Upper lobe of right lung (tissue), 1 donor: ENCODE data around the gene C1orf53. TPM values are rescaled to one million over a fixed set of nuclear protein-coding genes. Genes with fewer than 3 reads are reported as not detected.

Source experiments
- ATAC-seq: fragments of 200-7000 bp; cut with Tn5 transposase; one replicate; pipeline ENCODE4 v1.9.1; 2020; ENCODE audit warnings: mild to moderate bottlenecking, moderate library complexity
- DNase-seq: peaks from one replicate; pipeline ENCODE4 v3.0.0-alpha.2; 2020
- H3K27ac ChIP-seq: fragments of 200-600 bp; one replicate; pipeline ENCODE4 v1.8.0; 2022
- H3K27me3 ChIP-seq: fragments of 200-600 bp; one replicate; pipeline ENCODE4 v1.8.0; 2022; ENCODE audit warnings: mild to moderate bottlenecking
- H3K36me3 ChIP-seq: fragments of 200-600 bp; one replicate; pipeline ENCODE4 v1.8.0; 2022
- H3K4me1 ChIP-seq: fragments of 200-600 bp; one replicate; pipeline ENCODE4 v1.8.0; 2022
- H3K4me3 ChIP-seq: fragments of 200-600 bp; one replicate; pipeline ENCODE4 v1.8.0; 2022; ENCODE audit warnings: mild to moderate bottlenecking
- H3K9me3 ChIP-seq: fragments of 200-600 bp; one replicate; pipeline ENCODE4 v1.8.0; 2022
- intact Hi-C: fragments of 100-400 bp; cut with DNase I; formaldehyde crosslinking; loops from one replicate; pipeline ENCODE4 v1.11.0; 2022
- total RNA-seq: library from RNA; stranded (reverse); fragmentation: NEBNext Ultra II Directional; extraction: Animal tissue kit (Norgen Biotek cat#: 25700); gene quantifications from one replicate; pipeline ENCODE4 v1.2.1, GENCODE V29; 2021
- TF ChIP-seq, protein P1 (sequence below): fragments of 200-600 bp; IDR thresholded peaks from one replicate; pipeline ENCODE4 v1.8.0; 2022; ENCODE audit warnings: antibody characterized with exemption
- donor health status: DM: no; HTN: yes; CAD: no; lungs with severe emphysema.

Gene C1orf53
- total RNA-seq, 1 donor from 2014 or later: 4.0 TPM

DNA sequence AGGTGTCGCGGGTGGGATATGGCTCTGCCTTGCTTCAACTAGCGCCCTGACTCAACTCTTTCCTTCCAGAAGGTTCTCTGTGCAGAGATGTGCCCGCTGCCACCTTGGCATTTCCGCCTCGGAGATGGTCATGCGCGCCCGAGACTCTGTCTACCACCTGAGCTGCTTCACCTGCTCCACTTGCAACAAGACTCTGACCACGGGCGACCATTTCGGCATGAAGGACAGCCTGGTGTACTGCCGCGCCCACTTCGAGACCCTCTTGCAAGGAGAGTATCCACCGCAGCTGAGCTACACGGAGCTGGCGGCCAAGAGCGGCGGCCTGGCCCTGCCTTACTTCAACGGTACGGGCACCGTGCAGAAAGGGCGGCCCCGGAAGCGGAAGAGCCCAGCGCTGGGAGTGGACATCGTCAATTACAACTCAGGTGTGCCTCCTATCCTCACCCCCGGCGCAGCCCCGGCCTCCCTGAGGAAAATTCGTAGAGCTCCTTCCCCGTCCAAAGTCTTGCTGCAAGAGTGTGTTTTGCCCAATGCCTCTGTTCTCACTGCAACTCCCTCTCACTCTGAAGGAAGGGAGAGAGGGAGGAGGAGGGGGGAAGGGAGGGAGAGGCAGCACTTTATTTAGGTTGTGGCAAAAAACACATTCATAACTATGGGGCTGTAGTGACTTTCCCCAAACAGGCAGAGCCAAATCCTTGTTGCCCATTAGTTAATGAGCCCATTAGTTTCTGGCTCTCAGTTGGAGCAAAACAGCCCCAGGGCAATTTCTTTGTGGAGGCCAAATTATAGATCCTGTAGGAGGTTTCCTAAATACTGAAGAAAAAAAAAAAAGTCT lies 19.0 kb downstream of the C1orf53 start:
- DNase-seq (no peak), ATAC-seq (peak; percentile 22)
- peaks cover 77% of the 10 kb centered on the region for H3K27me3 ChIP-seq

DNA sequence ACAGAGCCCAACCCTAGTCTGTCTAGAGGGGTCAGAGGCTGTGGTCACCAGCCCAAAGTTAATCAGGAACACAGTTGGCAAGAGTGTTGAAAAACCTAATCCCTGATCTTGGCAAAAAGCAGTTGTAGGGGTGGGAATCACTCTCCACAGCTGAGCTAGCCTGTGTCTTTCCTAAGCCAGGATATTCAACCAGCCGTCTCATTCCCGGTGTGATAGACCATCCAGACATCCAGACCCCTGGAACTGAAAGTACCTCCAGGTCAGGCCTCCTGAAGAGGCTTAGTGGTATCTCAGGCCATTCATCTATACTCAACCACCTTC lies 19.6 kb downstream of the C1orf53 start:
- intact Hi-C loops: no loop called here
- peaks cover 27% of the 10 kb centered on the region for H3K4me1 ChIP-seq
- no peaks in the 10 kb centered on the region for H3K36me3 ChIP-seq
- H3K9me3 ChIP-seq: no peaks in the 10 kb centered on the region
- DNase-seq: no peak
- no peak overlapping the region for H3K27ac ChIP-seq
- TF ChIP-seq, protein P1, sequence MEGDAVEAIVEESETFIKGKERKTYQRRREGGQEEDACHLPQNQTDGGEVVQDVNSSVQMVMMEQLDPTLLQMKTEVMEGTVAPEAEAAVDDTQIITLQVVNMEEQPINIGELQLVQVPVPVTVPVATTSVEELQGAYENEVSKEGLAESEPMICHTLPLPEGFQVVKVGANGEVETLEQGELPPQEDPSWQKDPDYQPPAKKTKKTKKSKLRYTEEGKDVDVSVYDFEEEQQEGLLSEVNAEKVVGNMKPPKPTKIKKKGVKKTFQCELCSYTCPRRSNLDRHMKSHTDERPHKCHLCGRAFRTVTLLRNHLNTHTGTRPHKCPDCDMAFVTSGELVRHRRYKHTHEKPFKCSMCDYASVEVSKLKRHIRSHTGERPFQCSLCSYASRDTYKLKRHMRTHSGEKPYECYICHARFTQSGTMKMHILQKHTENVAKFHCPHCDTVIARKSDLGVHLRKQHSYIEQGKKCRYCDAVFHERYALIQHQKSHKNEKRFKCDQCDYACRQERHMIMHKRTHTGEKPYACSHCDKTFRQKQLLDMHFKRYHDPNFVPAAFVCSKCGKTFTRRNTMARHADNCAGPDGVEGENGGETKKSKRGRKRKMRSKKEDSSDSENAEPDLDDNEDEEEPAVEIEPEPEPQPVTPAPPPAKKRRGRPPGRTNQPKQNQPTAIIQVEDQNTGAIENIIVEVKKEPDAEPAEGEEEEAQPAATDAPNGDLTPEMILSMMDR: no peak
- H3K27me3 ChIP-seq: peaks cover 76% of the 10 kb centered on the region
- ATAC-seq: no peak
- no peak overlapping the region for H3K4me3 ChIP-seq

More for the DNA sequence above, 19.0 kb downstream of the C1orf53 start:
- Histone ChIP-seq H3K36me3 (no peaks in the 10 kb centered on the region), H3K4me3 (no peak overlapping the region), H3K27ac (no peak overlapping the region), H3K9me3 (no peaks in the 10 kb centered on the region), H3K4me1 (peaks cover 32% of the 10 kb centered on the region)
- intact Hi-C loops: no loop called here
- TF ChIP-seq, protein P1: no peak

DNA sequence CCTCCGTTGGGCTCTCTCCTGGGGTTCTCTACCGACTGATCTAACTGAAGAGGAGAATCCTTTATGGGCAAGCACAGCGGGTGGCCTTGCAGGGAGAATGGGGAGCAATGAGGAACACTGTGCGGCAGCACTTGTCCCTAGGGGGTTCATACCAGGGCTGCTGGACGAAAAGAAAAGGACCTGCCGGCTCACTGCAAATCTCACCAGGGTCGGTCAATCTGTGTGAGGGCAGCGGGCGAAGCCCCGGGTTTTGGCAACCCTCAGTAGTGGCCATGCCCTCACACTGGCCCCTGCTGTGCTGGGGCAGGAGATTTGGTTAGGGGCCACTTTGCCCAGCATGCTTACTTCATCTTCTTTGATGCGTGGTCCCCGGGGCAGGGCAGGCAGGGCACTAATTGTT lies 20.6 kb downstream of the C1orf53 start:
- H3K9me3 ChIP-seq: no peaks in the 10 kb centered on the region
- intact Hi-C loops: no loop called here
- peaks cover 17% of the 10 kb centered on the region for H3K4me1 ChIP-seq
- DNase-seq (no peak), ATAC-seq (no peak)
- no peak overlapping the region for H3K27ac ChIP-seq
- H3K27me3 ChIP-seq: peaks cover 67% of the 10 kb centered on the region
- no peak overlapping the region for H3K4me3 ChIP-seq
- no peaks in the 10 kb centered on the region for H3K36me3 ChIP-seq
- TF ChIP-seq, protein P1: no peak

DNA sequence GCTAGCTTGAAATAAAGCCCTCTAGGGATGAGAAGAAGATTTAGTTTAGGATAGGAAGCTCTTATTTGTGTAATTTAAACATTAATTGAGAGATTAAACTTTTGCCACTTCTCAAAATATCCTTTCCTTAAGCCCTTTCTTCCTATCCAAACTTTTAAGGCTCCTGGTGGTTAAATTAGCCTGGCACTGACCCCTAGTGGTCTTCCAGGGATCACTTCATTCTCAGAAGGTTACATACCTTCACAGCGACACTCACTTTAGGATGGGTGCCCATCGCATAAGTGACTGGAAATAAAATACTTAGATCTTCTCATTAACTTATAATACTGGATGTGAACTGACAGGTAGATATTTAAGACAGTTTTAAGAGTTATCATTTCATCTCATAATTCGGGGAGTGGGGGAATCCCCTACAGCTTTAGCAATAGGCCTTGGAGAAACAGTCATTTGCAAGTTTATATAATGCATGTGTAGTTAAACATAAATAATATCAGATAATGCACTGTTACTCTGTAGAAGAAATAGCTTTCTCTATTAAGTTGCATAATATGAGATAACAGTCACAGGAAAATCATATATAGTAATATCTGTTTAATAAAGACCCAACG lies 22.2 kb downstream of the C1orf53 start:
- no peaks in the 10 kb centered on the region for H3K9me3 ChIP-seq
- H3K27ac ChIP-seq: no peak overlapping the region
- intact Hi-C loops: no loop called here
- no peak for DNase-seq
- H3K4me1 ChIP-seq: peaks cover 5% of the 10 kb centered on the region
- no peak overlapping the region for H3K4me3 ChIP-seq
- TF ChIP-seq, protein P1: peak; percentile 73
- ATAC-seq: peak; percentile 81
- H3K27me3 ChIP-seq: peaks cover 61% of the 10 kb centered on the region
- no peaks in the 10 kb centered on the region for H3K36me3 ChIP-seq

DNA sequence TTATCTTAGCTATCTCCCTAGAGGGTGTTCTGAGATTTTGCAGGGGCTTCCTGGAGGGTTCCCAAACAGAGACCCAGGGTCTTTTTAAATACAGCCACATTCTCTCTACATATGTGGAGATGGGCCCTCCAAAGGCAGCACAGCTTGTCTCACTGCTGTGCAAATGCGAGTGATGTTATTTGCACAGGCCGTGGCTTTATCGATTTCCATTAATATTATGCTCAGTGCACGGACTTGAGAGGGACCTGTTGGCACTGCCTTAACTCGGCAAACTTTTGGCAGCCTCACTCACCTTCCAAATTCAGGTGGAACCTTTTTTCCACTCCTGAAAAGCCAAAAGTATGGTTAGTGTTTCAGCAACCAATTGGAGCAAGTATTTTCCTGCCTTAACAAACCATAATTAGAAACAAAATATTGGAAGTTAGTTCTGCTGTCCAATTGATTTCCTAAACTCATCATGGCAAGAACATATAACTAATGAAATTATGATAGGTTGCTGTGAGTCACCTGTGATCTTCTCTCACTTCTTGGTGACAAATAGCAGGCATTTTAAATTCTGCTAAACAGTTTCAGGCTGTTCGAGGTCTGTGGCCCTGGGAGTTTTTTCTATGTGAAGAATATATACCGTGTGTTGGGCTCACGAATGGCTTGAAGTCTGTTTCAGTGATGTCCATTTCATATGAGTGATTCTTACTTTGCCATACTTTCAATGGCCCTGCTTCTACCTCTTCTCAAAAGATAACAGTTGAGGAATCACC lies 25.7 kb downstream of the C1orf53 start:
- no peaks in the 10 kb centered on the region for H3K4me1 ChIP-seq
- intact Hi-C loops: no loop called here
- peaks cover 59% of the 10 kb centered on the region for H3K27me3 ChIP-seq

More for the DNA sequence above, 25.7 kb downstream of the C1orf53 start:
- Histone ChIP-seq H3K27ac (no peak overlapping the region), H3K4me3 (no peak overlapping the region), H3K36me3 (no peaks in the 10 kb centered on the region), H3K9me3 (no peaks in the 10 kb centered on the region)
- ATAC-seq (no peak), DNase-seq (no peak)
- TF ChIP-seq, protein P1: no peak
